Upper lobe of left lung (tissue), 4 donors: ENCODE results near the gene ZNF619.

Experiments
- EP300 ChIP-seq, 4 donors: sonication (generic); formaldehyde crosslinking; IDR thresholded peaks; one replicate each; pipeline ENCODE4 v1.5.1; 2017; ENCODE audit warnings: antibody characterized with exemption in 4 of 4, control low read depth in 2 of 4
- POLR2A ChIP-seq, 4 donors: fragments of 450-650 bp; IDR thresholded peaks; one replicate each; pipeline ENCODE4 v1.5.1; 2016 to 2017; ENCODE audit warnings: antibody characterized with exemption in 4 of 4, mild to moderate bottlenecking in 2 of 4
- POLR2AphosphoS5 ChIP-seq, 2 donors: sonication (generic); formaldehyde crosslinking; IDR thresholded peaks; one replicate each; pipeline ENCODE4 v1.5.1; 2017; ENCODE audit warnings: antibody characterized with exemption in 2 of 2
- TF ChIP-seq, protein P1 (sequence below), 6 experiments: fragments of 450-650 bp in 4 of 6; fragments of 200-600 bp in 2 of 6; sonication (generic) in 2 of 6; IDR thresholded peaks; one replicate each; pipeline ENCODE4 v1.5.1; 2016 to 2019; ENCODE audit warnings: antibody characterized with exemption in 6 of 6

DNA sequence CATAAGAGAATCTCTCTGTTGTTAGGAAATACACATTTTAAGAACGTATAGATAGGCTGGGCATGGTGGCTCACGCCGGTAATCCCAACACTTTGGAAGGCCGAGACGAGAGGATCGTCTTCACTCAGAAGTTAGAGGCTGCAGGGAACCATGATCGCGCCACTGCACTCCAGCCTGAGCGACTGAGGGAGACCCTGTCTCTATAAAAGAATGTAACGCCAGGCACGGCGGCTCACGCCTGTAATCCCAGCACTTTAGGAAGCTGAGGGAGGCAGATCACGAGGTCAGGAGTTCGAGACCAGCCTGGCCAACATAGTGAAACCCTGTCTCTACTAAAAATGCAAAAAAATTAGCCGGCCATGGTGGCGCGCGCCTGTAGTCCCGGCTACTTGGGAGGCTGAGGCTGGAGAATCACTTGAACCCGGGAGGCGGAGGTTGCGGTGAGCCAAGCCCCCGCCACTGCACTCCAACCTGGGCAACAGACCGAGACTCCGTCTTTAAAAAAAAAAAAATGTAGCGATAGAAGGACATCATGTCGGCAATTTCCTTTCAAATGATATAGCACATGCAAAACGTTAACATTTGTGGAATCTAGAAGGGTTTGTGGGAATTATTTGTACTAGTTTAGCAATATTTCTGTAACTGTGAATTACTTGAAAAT, 20.5 kb upstream of the ZNF619 start:
- TF ChIP-seq, protein P1, sequence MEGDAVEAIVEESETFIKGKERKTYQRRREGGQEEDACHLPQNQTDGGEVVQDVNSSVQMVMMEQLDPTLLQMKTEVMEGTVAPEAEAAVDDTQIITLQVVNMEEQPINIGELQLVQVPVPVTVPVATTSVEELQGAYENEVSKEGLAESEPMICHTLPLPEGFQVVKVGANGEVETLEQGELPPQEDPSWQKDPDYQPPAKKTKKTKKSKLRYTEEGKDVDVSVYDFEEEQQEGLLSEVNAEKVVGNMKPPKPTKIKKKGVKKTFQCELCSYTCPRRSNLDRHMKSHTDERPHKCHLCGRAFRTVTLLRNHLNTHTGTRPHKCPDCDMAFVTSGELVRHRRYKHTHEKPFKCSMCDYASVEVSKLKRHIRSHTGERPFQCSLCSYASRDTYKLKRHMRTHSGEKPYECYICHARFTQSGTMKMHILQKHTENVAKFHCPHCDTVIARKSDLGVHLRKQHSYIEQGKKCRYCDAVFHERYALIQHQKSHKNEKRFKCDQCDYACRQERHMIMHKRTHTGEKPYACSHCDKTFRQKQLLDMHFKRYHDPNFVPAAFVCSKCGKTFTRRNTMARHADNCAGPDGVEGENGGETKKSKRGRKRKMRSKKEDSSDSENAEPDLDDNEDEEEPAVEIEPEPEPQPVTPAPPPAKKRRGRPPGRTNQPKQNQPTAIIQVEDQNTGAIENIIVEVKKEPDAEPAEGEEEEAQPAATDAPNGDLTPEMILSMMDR (IDR thresholded peaks at IDR 0.05) = no peak
- TF ChIP-seq POLR2A (IDR thresholded peaks at IDR 0.05) (no peak), POLR2AphosphoS5 (IDR thresholded peaks at IDR 0.05) (no peak), EP300 (IDR thresholded peaks at IDR 0.05) (no peak)
